IPS DF 19.7 (cell line): ENCODE data around the gene PIGP.
"Not testable (repeated sequence)": the region's sequence is repeated elsewhere in the genome, so short reads cannot be mapped to it uniquely, and the experiment has no call there.

Experiments used
- DNase-seq: peaks from one replicate; pipeline ENCODE4 v3.0.0-alpha.2; 2013; ENCODE audit warnings: low read depth, low spot score

The PIGP gene

DNA sequence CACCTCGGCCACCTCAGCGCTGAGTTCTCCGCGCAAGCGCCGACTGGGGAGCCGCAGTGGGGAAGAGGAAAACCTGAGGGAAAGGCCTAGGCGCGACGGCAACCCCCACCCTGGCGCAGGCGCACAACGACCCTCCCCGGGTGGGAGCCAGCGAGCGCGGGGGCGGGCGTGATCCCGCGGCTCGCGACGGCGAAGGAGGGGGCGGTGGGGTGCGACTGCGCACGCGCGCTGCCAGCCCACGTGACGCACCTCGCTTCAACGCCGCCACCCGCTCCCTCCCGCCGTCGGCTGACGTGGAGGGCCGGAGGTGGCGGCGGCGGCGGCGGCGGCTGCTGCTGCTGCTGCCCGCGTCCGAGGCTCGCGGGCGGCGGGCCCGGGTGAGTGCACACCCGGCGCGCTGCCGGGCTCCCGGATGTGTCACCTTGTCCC is at the start of gene PIGP, which contains the start of gene TTC3:
Gene PIGP, minus strand, starts transcription at position 84 of the 429 bp plus-strand sequence. CDS start 556 bp downstream, outside the sequence.
Gene TTC3, plus strand, starts transcription at position 267 of the 429 bp plus-strand sequence. CDS start 14,004 bp downstream, outside the sequence.
- DNase-seq = no peak

DNA sequence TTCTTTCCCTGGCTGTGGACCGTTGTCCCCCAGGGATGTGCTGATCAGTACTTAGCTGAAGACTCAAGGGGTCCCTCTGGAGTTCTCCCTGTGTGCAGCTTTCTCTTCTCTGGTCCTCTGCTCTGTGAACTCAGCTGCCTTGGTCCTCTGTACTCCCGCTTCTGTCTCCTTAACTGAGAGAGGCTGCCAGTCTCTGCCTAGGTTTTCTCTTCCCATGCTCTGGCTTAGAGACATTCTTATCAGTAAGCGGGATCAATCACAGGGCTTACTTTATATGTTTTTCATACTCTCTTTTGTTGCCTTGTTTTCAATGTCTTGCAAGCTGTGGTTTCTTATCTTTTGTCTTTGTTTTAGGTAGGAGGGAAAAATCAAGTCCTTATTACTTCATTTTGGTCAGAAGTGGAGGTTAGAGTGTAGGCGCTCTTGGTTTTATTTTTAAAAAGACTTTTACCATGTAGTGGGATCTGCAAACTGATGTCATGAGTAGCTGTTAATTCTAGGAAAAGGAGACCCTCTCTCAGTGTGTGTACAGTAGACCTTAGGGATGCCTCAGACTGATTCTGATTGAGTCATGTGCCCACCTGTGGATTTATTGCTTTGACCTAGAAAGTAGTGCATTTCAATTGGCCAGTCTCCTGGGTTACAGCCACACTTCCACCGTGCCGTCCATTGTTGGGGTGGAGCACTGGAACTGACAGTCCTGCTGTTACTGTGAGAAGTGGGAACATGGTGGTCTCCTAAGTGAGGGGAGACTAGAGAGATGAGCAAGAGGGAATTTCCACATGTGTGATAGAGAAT is 46.7 kb upstream of the PIGP start:
- peak; percentile 30 for DNase-seq

DNA sequence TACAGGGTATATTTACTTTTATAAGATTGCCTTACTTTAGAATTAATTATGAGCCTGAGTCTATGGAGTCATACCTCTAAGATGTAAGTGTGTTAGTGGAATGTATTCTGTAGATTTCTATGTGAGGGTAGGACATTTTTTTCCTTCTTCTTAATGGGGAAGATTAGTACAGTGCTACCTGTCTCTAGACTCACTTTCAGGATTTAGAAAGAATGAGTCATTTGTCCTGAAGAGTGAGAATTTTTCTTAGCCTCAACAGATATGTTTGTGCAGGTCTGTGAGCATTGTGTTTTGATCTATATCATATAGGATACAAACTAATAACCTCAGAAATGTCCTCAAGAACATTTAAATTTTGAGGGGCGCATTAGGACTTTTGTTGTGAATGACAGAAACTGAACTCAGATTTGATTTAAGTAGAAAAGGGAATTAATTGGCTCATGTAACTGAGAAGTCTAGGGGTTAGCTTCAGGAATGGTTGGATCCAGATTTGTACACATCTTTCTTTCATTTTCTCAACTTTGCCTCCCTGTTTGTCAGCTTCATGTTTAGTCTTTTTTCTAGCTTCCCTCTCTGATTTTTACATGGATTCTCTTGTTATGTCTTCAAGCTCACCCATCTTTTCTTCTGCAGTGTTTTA is 45.4 kb upstream of the PIGP start:
- DNase-seq = no peak

DNA sequence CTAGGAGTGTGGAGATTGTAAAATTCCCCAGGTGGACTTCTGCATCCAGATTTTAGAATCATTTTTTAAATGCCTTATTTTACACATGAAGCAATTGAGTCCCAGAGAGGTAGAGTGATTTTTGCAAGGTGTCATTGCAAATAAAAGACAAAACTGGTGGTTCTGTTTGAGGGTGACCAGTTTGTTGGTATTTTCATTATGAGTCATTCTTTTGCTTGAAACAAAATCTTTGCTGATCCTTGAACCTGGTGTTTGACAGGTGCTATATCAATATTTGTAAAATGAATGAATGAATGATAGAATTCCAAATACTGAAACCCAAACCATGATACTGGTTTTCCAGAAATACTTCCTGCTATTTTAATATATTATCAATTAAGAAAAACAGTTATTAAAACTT is 44.3 kb upstream of the PIGP start:
- no peak for DNase-seq

DNA sequence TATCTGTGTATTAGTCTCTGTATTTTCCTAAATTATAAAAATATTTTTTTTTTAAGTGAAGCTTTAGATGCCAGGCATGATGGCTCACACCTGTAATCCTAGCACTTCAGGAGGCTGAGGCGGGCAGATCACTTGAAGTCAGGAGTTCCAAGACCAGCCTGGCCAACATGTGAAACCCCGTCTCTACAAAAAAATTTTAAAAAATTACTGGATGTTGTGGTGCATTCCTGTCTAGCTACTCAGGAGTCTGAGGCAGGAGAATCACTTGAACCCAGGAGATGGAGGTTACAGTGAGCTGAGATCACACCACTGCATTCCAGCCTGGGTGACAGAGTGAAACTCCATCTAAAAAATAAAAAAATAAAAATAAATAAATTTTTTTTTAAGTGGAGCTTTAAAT is 43.6 kb upstream of the PIGP start:
- not testable (repeated sequence) for DNase-seq

DNA sequence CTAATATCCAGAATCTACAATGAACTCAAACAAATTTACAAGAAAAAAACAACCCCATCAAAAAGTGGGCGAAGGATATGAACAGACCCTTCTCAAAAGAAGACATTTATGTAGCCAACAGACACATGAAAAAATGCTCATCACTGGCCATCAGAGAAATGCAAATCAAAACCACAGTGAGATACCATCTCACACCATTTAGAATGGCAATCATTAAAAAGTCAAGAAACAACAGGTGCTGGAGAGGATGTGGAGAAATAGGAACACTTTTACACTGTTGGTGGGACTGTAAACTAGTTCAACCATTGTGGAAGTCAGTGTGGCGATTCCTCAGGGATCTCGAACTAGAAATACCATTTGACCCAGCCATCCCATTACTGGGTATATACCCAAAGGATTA is 41.4 kb upstream of the PIGP start:
- not testable (repeated sequence) for DNase-seq

DNA sequence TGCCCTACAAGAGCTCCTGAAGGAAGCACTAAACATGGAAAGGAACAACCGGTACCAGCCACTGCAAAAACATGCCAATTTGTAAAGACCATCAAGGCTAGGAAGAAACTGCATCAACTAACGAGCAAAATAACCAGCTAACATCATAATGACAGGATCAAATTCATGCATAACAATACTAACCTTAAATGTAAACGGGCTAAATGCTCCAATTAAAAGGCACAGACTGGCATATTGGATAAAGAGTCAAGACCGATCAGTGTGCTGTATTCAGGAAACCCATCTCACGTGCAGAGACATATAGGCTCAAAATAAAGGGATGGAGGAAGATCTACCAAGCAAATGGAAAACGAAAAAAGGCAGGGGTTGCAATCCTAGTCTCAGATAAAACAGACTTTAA is 38.2 kb upstream of the PIGP start:
- not testable (repeated sequence) for DNase-seq

DNA sequence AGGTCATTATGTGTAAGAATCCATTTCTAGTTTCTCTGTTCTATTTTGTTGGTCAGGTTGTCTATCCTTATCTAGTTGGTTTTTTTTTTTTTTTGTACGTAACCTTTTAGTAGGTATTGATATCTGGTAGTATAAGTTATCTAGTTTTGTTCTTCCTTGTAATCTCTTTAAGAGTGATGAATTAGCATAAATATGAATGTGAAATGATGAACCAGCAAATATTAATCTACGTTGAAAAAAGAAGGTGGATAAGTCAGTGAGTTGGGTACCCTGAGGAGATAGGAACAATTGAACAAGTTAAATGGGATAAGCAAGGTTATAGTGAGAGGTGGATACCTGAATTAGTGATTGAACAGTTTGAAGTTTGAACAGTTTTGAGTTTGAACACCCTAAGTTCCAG is 34.1 kb upstream of the PIGP start:
- no peak for DNase-seq

DNA sequence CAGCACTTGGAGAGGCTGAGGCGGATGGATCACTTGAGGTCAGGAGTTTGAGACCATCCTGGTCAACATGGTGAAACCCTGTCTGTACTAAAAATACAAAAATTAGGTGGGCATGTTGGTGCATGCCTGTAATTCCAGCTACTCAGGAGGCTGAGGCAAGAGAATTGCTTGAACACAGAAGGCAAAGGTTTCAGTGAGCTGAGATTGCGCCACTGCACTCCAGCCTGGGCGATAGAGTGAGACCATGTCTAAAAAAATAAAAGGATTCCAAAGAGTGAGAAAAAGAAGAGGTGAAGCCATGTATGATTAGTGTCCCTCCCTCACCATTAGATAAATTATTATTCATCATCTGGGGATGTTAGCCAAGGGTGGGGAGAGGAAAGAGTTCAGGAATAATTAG is 29.9 kb upstream of the PIGP start:
- not testable (repeated sequence) for DNase-seq

DNA sequence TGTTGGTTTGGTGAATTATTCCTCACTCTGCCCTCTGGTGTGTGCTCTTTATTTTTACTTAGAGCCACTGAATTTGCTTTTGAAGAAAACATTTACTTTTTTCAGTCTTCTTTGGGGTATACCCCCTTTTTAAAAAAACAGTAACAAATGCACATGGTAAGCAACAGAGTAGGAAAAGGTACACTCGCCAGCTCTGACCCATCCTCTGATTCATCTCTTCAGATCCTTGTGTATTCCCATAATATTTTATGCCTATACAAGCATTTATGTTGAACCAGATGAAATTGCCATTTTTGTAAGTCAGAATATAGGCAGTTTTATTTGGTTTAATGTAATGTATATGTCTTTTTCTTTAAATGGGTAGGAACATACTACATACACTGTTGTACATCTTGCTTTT is 28.5 kb upstream of the PIGP start:
- DNase-seq = no peak

DNA sequence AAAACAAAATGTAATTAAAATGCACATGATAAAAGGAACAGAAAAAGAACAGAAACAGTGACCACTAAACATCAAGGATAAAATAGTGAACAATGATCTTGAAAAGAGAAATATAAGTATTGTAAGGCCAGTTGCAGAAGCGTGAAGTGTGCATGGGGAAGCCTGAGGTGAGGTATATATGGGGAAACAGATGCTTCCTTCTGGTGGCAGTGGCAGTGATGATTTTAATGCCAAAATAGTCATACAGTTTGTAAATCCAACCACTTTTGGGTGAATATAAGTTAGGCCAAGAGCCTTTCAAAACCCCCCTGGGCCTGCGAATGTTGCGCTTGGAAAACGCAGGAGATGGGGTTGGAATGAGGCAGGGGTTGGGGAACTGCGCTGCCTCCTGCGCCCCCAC is 27.4 kb upstream of the PIGP start:
- no peak for DNase-seq

DNA sequence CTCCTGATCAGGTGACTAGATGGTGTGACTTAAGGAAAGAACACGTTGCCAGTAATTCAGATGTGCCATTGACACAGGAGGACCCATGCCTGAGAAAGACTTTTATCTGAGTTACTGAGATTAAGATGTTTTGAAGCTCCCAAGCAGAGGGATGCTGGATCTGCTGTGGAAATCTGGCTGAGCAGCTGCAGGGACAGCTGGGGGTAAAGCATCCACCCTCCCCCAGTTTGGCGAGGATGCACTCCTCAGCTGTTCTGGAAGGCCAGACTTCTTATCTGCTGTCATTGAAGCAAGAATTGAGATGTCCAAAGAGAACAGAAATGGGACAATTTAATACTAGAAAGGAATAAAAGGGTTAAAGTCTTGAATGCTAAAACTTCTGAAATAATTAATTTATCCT is 25.9 kb upstream of the PIGP start:
- no peak for DNase-seq

DNA sequence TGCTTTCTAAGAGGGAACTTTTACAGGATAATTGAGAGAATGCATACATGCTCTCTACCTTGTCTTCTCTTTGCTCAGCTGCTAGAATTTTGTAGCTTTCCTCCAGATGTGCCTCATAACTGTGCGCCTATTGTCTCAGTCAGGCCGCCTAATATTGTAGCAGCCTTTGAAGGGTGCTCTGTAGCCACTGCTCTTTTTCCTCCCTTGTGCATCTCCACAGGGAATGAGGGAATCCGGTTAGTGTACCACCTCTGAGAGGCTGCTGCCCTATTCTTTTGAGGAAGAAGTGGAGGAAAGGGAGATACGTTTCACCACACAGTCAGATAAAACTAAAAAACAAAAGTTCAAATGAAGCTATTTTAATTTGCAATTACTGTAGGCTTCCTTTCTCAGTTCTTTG is 22.9 kb upstream of the PIGP start:
- no peak for DNase-seq

DNA sequence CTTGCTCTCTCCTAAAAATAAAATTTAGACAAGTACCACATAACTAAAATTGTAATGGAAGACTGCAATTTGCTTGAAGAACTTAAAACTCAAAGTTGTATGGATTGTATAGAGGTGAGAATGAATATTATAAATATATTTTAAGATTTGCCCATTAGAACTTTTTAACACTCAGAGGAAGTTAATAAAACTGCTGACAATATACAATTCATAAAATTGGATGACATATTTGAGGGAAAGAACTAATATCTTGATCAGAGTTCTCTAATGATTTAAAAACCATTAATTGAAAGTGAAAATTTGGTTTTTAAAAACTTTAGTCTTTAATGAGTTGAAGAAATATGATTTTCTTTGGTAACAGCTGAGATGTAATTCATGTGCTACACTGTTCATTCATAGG is 21.1 kb upstream of the PIGP start:
- no peak for DNase-seq

DNA sequence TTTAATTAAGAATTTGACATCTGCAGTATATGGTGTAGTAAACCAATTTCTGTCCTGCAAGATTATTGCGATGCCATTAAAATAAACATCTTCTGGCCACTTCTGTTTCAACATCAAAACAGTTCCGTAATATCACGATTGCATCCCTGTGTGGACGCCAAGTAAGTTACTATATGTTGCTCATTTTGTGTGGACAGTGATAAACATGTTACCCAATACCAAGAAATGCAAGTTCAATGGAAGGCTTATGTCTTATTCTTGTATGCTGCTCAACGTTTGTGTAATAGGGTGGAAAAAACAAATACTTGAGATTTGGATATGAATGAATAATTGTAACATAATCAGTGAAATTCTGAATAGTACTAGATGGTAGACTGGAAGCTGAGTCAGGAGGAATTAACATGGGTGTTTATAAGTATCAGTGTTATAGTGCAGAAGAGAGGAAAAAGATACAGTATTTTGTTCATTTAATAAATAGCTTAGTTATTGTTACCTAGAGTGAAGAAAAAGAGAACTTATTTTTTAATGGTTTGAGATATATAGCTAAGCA is 15.4 kb upstream of the PIGP start:
- DNase-seq = no peak

DNA sequence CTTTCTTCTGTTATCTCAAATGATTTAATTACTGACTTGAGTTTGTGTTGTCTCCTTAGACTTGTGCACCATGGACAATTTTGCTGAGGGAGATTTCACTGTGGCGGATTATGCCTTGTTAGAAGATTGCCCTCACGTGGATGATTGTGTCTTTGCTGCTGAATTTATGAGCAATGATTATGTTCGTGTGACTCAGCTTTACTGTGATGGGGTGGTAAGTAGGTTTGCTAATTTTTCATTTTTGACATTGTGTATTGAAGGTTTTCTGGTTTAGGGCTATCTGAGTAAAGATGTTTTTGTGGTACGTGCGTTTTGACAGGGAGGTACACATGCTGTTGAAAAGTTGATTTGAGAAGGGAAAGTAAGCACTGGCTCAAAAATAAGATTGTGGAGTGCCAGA is 14.3 kb upstream of the PIGP start:
- no peak for DNase-seq

DNA sequence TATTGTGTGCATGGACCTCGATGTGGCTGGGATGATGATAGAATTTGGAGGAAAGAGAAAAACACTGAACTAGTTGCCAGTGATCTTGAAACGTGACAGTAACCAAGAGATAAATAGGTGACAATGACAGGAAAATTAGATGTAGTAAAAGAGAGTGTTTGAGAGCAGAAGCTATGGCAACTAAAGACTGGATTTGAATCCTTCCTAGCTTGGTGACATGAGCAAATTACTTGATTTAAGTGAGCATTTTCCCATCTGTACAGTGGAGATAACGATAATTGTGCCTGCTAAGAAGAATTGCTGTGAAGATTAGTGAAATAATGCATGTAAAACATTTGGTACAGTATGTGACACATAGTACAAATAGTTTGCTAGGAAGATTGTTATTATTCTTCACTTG is 12.9 kb upstream of the PIGP start:
- DNase-seq = no peak

DNA sequence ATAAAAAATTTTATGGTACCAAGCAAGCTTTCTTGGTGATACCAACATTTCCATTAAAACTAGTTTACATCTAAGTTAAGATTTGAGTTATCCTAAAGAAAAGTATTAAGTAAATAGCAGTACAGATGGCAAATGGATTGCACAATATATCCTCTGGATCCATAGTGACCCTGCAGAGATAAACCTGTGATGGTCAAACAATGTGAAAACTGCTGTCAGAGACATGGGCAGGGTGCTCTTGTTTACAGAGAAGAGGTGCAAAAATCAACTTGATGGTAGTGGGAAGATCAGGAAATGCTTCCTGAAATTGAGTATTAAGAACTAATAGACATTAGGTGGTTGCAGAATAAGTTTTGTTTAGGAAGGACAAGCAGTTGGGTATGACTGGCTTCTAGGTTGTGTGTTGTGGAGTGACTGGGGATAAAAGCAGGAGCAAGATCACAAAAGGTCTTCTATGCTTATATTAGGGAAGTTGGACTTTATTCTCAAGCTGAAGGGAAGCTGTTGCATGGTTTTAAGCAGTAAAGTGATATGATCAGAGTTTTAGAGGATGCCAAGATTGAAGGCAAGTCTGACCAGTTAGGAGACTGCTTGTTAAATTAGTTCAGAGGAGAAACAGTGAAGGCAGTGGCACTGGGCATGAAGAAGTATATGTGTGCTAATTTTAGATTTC is 10.1 kb upstream of the PIGP start:
- no peak for DNase-seq

DNA sequence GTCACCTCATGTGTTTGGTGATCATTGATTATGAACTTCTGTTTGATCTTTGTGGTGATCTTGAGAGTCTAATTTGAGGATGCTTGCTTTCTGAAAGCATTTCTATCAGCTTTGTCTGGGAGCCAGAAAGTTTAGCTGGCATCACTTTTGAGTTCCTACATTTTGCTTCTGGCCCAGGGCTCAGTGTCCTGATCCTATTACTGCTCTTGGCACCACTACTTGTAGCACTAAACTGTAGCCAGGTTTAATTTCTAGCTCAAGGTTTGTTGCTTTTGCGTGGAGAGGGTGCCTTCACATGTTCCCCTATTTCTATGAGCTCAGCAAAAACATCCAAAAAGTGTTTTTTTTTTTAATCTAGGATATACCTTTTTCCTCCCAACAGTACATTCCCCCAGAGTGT is 9.5 kb upstream of the PIGP start:
- DNase-seq = no peak

DNA sequence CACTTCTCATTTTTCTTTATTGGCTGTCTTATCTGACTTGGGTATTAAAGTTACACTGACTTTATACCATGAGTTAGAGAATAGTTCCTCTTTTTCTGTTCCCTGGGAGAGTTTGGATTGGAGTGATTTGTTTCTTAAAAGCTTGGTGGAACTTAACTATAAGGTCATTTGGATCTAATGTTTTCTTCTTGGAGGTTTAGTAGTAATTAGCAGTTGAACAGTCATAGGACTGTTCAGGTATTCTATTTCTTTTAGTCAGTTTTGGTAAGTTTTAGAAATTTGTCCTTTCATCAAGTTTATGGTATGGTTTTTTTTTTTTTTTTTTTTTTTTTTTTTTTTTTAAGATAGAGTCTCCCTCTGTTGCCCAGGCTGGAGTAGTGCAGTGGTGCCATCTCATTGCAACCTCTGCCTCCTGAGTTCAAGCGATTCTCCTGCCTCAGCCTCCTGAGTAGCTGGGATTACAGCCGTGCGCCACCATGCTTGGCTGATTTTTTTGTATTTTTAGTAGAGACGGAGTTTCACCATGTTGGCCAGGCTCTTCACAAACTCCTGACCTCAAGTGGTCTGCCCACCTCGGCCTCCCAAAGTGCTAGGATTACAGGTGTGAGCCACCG is 6.4 kb upstream of the PIGP start:
- DNase-seq = no peak

DNA sequence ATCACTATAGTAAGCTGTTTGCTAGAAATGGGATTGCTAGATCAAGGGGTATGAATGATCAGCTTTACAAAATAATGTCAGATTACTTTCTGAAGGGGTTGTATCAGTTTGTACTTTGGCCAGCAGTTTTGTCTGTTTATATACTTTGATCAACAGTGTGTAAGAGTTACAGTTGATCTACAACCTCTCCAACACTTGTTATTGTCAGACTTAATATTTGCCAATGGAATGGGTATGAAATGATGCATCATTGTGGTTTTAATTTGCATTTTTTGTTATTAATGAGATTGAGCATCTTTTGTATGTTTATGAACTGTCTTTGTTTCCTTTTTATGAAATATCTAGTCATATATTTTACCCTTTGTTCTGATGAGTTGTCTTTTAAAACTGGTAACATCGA is 4.5 kb upstream of the PIGP start:
- DNase-seq = no peak
